Osteocyte (in vitro differentiated cells): ENCODE measurements around the gene RNF32. TPM values are rescaled to one million over a fixed set of nuclear protein-coding genes. Genes with fewer than 3 reads are reported as not detected.

Source experiments
- DNase-seq: peaks from one replicate; pipeline ENCODE4 v3.0.0; 2021; ENCODE audit warnings: mixed read lengths; ENCODE audit not compliant: unreplicated experiment; ENCODE audit errors: extremely low spot score
- H3K27ac Mint-ChIP-seq: one replicate; pipeline ENCODE4 v1.8.0; 2021; ENCODE audit warnings: mild to moderate bottlenecking, mixed read lengths; ENCODE audit not compliant: unreplicated experiment
- H3K27me3 Mint-ChIP-seq: one replicate; pipeline ENCODE4 v1.8.0; 2021; ENCODE audit warnings: mixed read lengths; ENCODE audit not compliant: unreplicated experiment
- H3K36me3 Mint-ChIP-seq: one replicate; pipeline ENCODE4 v1.8.0; 2021; ENCODE audit warnings: mixed read lengths; ENCODE audit not compliant: unreplicated experiment
- H3K4me1 Mint-ChIP-seq: one replicate; pipeline ENCODE4 v1.8.0; 2021; ENCODE audit warnings: mixed read lengths; ENCODE audit not compliant: unreplicated experiment
- H3K4me3 Mint-ChIP-seq: one replicate; pipeline ENCODE4 v1.8.0; 2021; ENCODE audit warnings: mild to moderate bottlenecking, moderate library complexity, mixed read lengths; ENCODE audit not compliant: unreplicated experiment
- H3K9me3 Mint-ChIP-seq: one replicate; pipeline ENCODE4 v1.8.0; 2021; ENCODE audit warnings: mixed read lengths; ENCODE audit not compliant: unreplicated experiment
- CTCF ChIP-seq: fragments of 200-600 bp; sonication (generic); IDR thresholded peaks from 2 replicates; pipeline ENCODE4 v1.5.0; 2021; ENCODE audit warnings: antibody characterized with exemption, mild to moderate bottlenecking, moderate library complexity
- total RNA-seq: library from RNA; stranded (reverse); gene quantifications from 2 replicates; pipeline ENCODE4 v1.2.1, GENCODE V29; 2021

RNF32 gene
- total RNA-seq, 1 donor from 2014 or later = 1.7 TPM

GRCh38 chr7:156602283-156602682, 38.3 kb upstream of the RNF32 start:
- no peaks in the 10 kb centered on the region for H3K4me1 Mint-ChIP-seq
- no peaks in the 10 kb centered on the region for H3K9me3 Mint-ChIP-seq
- DNase-seq = no peak
- no peak overlapping the region for H3K27ac Mint-ChIP-seq
- H3K4me3 Mint-ChIP-seq = no peak overlapping the region
- H3K27me3 Mint-ChIP-seq = no peaks in the 10 kb centered on the region
- no peak for TF ChIP-seq CTCF
- no peaks in the 10 kb centered on the region for H3K36me3 Mint-ChIP-seq

- no peaks in the 10 kb centered on the region for H3K9me3 Mint-ChIP-seq
- no peaks in the 10 kb centered on the region for H3K36me3 Mint-ChIP-seq
- no peak for TF ChIP-seq CTCF
- H3K27me3 Mint-ChIP-seq = no peaks in the 10 kb centered on the region
- H3K4me3 Mint-ChIP-seq = no peak overlapping the region
- no peak for DNase-seq
- H3K27ac Mint-ChIP-seq = no peak overlapping the region
- no peaks in the 10 kb centered on the region for H3K4me1 Mint-ChIP-seq
Measured at GRCh38 chr7:156603011-156603410, 37.6 kb upstream of the RNF32 start.

GRCh38 chr7:156603629-156604028, 36.9 kb upstream of the RNF32 start:
- no peaks in the 10 kb centered on the region for H3K4me1 Mint-ChIP-seq
- H3K27ac Mint-ChIP-seq = no peak overlapping the region
- no peaks in the 10 kb centered on the region for H3K27me3 Mint-ChIP-seq
- no peaks in the 10 kb centered on the region for H3K9me3 Mint-ChIP-seq
- DNase-seq = no peak
- H3K4me3 Mint-ChIP-seq = no peak overlapping the region
- H3K36me3 Mint-ChIP-seq = no peaks in the 10 kb centered on the region
- TF ChIP-seq CTCF = no peak

GRCh38 chr7:156604311-156604710, 36.3 kb upstream of the RNF32 start:
- TF ChIP-seq CTCF = no peak
- DNase-seq = no peak
- Mint-ChIP-seq H3K4me3 (no peak overlapping the region), H3K4me1 (no peaks in the 10 kb centered on the region), H3K9me3 (no peaks in the 10 kb centered on the region), H3K27me3 (no peaks in the 10 kb centered on the region), H3K36me3 (no peaks in the 10 kb centered on the region), H3K27ac (no peak overlapping the region)

- no peak for DNase-seq
- no peak overlapping the region for H3K27ac Mint-ChIP-seq
- no peak overlapping the region for H3K4me3 Mint-ChIP-seq
- H3K4me1 Mint-ChIP-seq = no peaks in the 10 kb centered on the region
- TF ChIP-seq CTCF = no peak
- no peaks in the 10 kb centered on the region for H3K36me3 Mint-ChIP-seq
- H3K27me3 Mint-ChIP-seq = no peaks in the 10 kb centered on the region
- no peaks in the 10 kb centered on the region for H3K9me3 Mint-ChIP-seq
Measured at GRCh38 chr7:156604836-156605695, 35.5 kb upstream of the RNF32 start.
